Measurements from ENCODE around the gene ATP8B3. TPM values are rescaled to one million over a fixed set of nuclear protein-coding genes. Genes with fewer than 3 reads are reported as not detected.

Gene ATP8B3
- total and polyA plus RNA-seq, 2 donors (not counting 1 experiment from before 2014, with no cell fraction given) = 2.3 to 3.0 TPM

GRCh38 chr19:1748873-1749341 is 63.2 kb downstream of the ATP8B3 start:
- Histone ChIP-seq H3K9ac (ENCODE audit: insufficient read depth, low read length) (no peak overlapping the region), H3K27ac (ENCODE audit: insufficient read depth, low read length) (no peak overlapping the region), H3K4me1 (ENCODE audit: control insufficient read depth, extremely low read depth, insufficient read depth, low read length) (peaks cover 11% of the 10 kb centered on the region), H2AFZ (ENCODE audit: low read length) (no peak overlapping the region), H3K27me3 (ENCODE audit: control insufficient read depth, insufficient read depth, low read length) (peaks cover 46% of the 10 kb centered on the region), H3K79me2 (ENCODE audit: control insufficient read depth, insufficient read depth, low read length) (no peaks in the 10 kb centered on the region), H3K4me3 (replicated peaks in 1 of 4; ENCODE audit: control extremely low read depth in 1 of 4, insufficient read depth in 1 of 4, low read depth in 3 of 4, low read length in 4 of 4) (no peak overlapping the region), H4K20me1 (ENCODE audit: control insufficient read depth, extremely low read depth, insufficient read depth, low read length) (no peaks in the 10 kb centered on the region), H3K4me2 (ENCODE audit: extremely low read depth, insufficient read depth, low read length) (no peak overlapping the region), H3K9me3 (ENCODE audit: control insufficient read depth, insufficient read depth, low read depth, low read length) (no peaks in the 10 kb centered on the region), H3K36me3 (ENCODE audit: control insufficient read depth, insufficient read depth, low read length) (no peaks in the 10 kb centered on the region)
- DNase-seq (ENCODE audit: low read depth in 2 of 2) = no peak
- no peak for TF ChIP-seq EZH2 (IDR thresholded peaks at IDR 0.05; ENCODE audit: low read length, missing control alignments)
- TF ChIP-seq, protein P1, sequence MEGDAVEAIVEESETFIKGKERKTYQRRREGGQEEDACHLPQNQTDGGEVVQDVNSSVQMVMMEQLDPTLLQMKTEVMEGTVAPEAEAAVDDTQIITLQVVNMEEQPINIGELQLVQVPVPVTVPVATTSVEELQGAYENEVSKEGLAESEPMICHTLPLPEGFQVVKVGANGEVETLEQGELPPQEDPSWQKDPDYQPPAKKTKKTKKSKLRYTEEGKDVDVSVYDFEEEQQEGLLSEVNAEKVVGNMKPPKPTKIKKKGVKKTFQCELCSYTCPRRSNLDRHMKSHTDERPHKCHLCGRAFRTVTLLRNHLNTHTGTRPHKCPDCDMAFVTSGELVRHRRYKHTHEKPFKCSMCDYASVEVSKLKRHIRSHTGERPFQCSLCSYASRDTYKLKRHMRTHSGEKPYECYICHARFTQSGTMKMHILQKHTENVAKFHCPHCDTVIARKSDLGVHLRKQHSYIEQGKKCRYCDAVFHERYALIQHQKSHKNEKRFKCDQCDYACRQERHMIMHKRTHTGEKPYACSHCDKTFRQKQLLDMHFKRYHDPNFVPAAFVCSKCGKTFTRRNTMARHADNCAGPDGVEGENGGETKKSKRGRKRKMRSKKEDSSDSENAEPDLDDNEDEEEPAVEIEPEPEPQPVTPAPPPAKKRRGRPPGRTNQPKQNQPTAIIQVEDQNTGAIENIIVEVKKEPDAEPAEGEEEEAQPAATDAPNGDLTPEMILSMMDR (conservative IDR thresholded peaks at IDR 0.05 in 1 of 2, IDR thresholded peaks at IDR 0.05 in 1 of 2; ENCODE audit: low read depth in 1 of 2, low read length in 2 of 2) = no peak

- TF ChIP-seq, protein P1 (conservative IDR thresholded peaks at IDR 0.05 in 1 of 2, IDR thresholded peaks at IDR 0.05 in 1 of 2; ENCODE audit: low read depth in 1 of 2, low read length in 2 of 2) = no peak
- TF ChIP-seq EZH2 (IDR thresholded peaks at IDR 0.05; ENCODE audit: low read length, missing control alignments) = peak; percentile 8
- DNase-seq (ENCODE audit: low read depth in 2 of 2) = no peak
- Histone ChIP-seq H3K79me2 (ENCODE audit: control insufficient read depth, insufficient read depth, low read length) (no peaks in the 10 kb centered on the region), H3K4me2 (ENCODE audit: extremely low read depth, insufficient read depth, low read length) (peak overlapping the region; percentile 35), H3K27ac (ENCODE audit: insufficient read depth, low read length) (no peak overlapping the region), H3K9ac (ENCODE audit: insufficient read depth, low read length) (no peak overlapping the region), H3K4me1 (ENCODE audit: control insufficient read depth, extremely low read depth, insufficient read depth, low read length) (peaks cover 11% of the 10 kb centered on the region), H3K27me3 (ENCODE audit: control insufficient read depth, insufficient read depth, low read length) (peaks cover 46% of the 10 kb centered on the region), H2AFZ (ENCODE audit: low read length) (no peak overlapping the region), H3K9me3 (ENCODE audit: control insufficient read depth, insufficient read depth, low read depth, low read length) (no peaks in the 10 kb centered on the region), H4K20me1 (ENCODE audit: control insufficient read depth, extremely low read depth, insufficient read depth, low read length) (no peaks in the 10 kb centered on the region), H3K36me3 (ENCODE audit: control insufficient read depth, insufficient read depth, low read length) (no peaks in the 10 kb centered on the region), H3K4me3 (replicated peaks in 1 of 4; ENCODE audit: control extremely low read depth in 1 of 4, insufficient read depth in 1 of 4, low read depth in 3 of 4, low read length in 4 of 4) (no peak overlapping the region)
Measured at GRCh38 chr19:1748115-1748872, 63.8 kb downstream of the ATP8B3 start.

DNA sequence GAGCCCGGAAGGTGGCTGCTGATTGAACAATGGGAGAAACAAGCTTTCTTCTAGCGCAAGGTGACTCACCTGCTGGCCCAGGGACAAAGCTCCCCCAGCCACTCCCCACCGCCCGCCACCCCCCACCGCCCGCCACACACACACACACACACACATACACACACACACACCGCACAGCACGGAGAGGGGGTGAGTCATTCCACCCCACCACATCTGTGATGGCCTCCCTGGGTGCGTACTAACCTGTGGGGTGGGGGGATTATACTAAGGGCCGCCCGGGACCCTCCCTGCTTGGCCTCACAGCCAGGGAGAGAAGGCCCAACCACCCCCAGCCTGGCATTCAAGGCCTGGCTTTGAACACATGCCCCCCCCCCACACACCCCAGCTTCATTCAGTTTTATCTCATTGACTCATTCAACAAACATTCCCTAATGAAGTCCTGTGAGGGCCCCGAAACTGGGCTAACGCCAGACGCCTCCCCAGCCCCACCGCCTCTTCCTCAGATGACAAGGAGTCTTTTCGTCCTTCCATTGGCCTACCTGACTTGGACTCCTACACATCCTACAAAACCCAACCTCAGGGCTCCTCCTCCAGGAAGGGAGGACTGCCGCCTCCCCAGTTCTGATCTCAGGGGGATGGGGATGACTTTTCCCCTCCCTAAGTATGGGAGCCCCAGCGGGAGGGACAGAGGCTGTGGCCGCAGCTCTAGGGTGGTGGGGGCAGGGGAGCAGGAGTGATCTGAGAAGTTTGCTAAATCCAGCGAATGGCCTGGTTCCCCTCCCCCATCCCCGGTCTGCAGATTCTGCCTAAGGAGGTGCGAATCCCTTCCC is 64.6 kb downstream of the ATP8B3 start:
- no peak overlapping the region for H2AFZ ChIP-seq (ENCODE audit: low read length)
- H4K20me1 ChIP-seq (ENCODE audit: control insufficient read depth, extremely low read depth, insufficient read depth, low read length) = no peaks in the 10 kb centered on the region
- H3K9ac ChIP-seq (ENCODE audit: insufficient read depth, low read length) = no peak overlapping the region
- H3K27me3 ChIP-seq (ENCODE audit: control insufficient read depth, insufficient read depth, low read length) = peaks cover 42% of the 10 kb centered on the region
- H3K27ac ChIP-seq (ENCODE audit: insufficient read depth, low read length) = no peak overlapping the region
- TF ChIP-seq, protein P1 (conservative IDR thresholded peaks at IDR 0.05 in 1 of 2, IDR thresholded peaks at IDR 0.05 in 1 of 2; ENCODE audit: low read depth in 1 of 2, low read length in 2 of 2) = no peak
- TF ChIP-seq EZH2 (IDR thresholded peaks at IDR 0.05; ENCODE audit: low read length, missing control alignments) = no peak
- no peak overlapping the region for H3K4me3 ChIP-seq (replicated peaks in 1 of 4; ENCODE audit: control extremely low read depth in 1 of 4, insufficient read depth in 1 of 4, low read depth in 3 of 4, low read length in 4 of 4)
- H3K36me3 ChIP-seq (ENCODE audit: control insufficient read depth, insufficient read depth, low read length) = no peaks in the 10 kb centered on the region
- H3K4me2 ChIP-seq (ENCODE audit: extremely low read depth, insufficient read depth, low read length) = peak overlapping the region; percentile 44
- peak; percentile 55 to 91 for DNase-seq (ENCODE audit: low read depth in 2 of 2)
- H3K4me1 ChIP-seq (ENCODE audit: control insufficient read depth, extremely low read depth, insufficient read depth, low read length) = peaks cover 11% of the 10 kb centered on the region
- no peaks in the 10 kb centered on the region for H3K9me3 ChIP-seq (ENCODE audit: control insufficient read depth, insufficient read depth, low read depth, low read length)
- H3K79me2 ChIP-seq (ENCODE audit: control insufficient read depth, insufficient read depth, low read length) = no peaks in the 10 kb centered on the region

All from fibroblast of lung (primary cell).